HCT116 (cell line): ENCODE data around the gene ANKMY2. TPM values are rescaled to one million over a fixed set of nuclear protein-coding genes. Genes with fewer than 3 reads are reported as not detected.

Experiments
- ATAC-seq: fragments of 200-7000 bp; cut with Tn5 transposase; 2 replicates; pipeline ENCODE4 v1.9.1; 2020; ENCODE audit warnings: mild to moderate bottlenecking, moderate library complexity
- BruUV-seq: library from RNA; stranded (reverse); fragments of 400-500 nt; replicated peaks from 2 replicates; lab custom pipeline; 2021; lab: Mats Ljungman, UMichigan
- CTCF ChIA-PET: fragments of 300-600 bp; sonication (Branson Sonifier 250); formaldehyde crosslinking; loops from one replicate; lab custom pipeline; 2021; ENCODE audit warnings: antibody characterized with exemption; lab: Charles Lee
- POLR2A ChIA-PET: fragments of 300-600, 350-600 bp; sonication (Branson Sonifier 250); formaldehyde crosslinking; loops from one replicate; lab custom pipeline; 2021; ENCODE audit warnings: antibody characterized with exemption; lab: Charles Lee
- RAD21 ChIA-PET, 2 experiments: fragments of 300-600 bp; sonication (Branson Sonifier 250); formaldehyde crosslinking; loops; one replicate each; lab custom pipeline; 2023; ENCODE audit warnings: low total read pairs in 2 of 2; ENCODE audit not compliant: uncharacterized antibody in 2 of 2, unreplicated experiment in 2 of 2, low non-redundant PET in 1 of 2; lab: Charles Lee
- DNase-seq: peaks from one replicate; pipeline ENCODE4 v3.0.0-alpha.2; 2010; ENCODE audit warnings: low read depth, low spot score
- H2AFZ ChIP-seq: fragments of 200-600 bp; shearing (Covaris generic), sonication (generic); 2 replicates; pipeline ENCODE4 v1.6.1; 2017; ENCODE audit warnings: low read depth, mixed run types, mixed read lengths, antibody characterized with exemption, low read length; ENCODE audit not compliant: poor library complexity, severe bottlenecking
- H3K27ac ChIP-seq: 2 replicates; pipeline ENCODE4 v1.5.1; 2012; ENCODE audit warnings: low read depth, low read length
- H3K27me3 ChIP-seq: fragments of 200-600 bp; sonication (generic); 2 replicates; pipeline ENCODE4 v1.6.1; 2016; ENCODE audit warnings: mixed run types, low read length, mixed read lengths; ENCODE audit not compliant: insufficient read depth
- H3K36me3 ChIP-seq, 2 experiments: fragments of 200-500 bp in 1 of 2; fragments of 200-600 bp in 1 of 2; sonication (Bioruptor generic) in 1 of 2; sonication (generic) in 1 of 2; 2 replicates each; pipeline versions ENCODE4 v1.5.1 to v1.6.1; 2014 to 2016; ENCODE audit warnings: low read length in 2 of 2, inconsistent platforms in 1 of 2, mixed read lengths in 1 of 2, mixed run types in 1 of 2; ENCODE audit not compliant: insufficient read depth in 2 of 2, control insufficient read depth in 1 of 2
- H3K4me1 ChIP-seq, 2 experiments: fragments of 200-600 bp in 1 of 2; sonication (generic) in 1 of 2; 2 replicates each; pipeline versions ENCODE4 v1.5.1 to v1.6.1; 2012 to 2017; ENCODE audit warnings: low read length in 2 of 2, inconsistent platforms in 1 of 2, mild to moderate bottlenecking in 1 of 2, mixed read lengths in 1 of 2, mixed run types in 1 of 2, moderate library complexity in 1 of 2; ENCODE audit not compliant: insufficient read depth in 2 of 2, control insufficient read depth in 1 of 2
- H3K4me2 ChIP-seq: fragments of 200-600 bp; sonication (generic); 2 replicates; pipeline ENCODE4 v1.6.1; 2017; ENCODE audit warnings: mixed run types, low read length, mixed read lengths
- H3K4me3 ChIP-seq, 2 experiments: fragments of 200-600 bp in 1 of 2; sonication (generic) in 1 of 2; replicated peaks in 1 of 2; 2 replicates each; pipeline ENCODE4 v1.5.1; 2011 to 2016; ENCODE audit warnings: low read length in 2 of 2, control low read depth in 1 of 2, low read depth in 1 of 2, mild to moderate bottlenecking in 1 of 2, mixed read lengths in 1 of 2, mixed run types in 1 of 2
- H3K79me2 ChIP-seq: fragments of 200-600 bp; sonication (generic); 2 replicates; pipeline ENCODE4 v1.6.1; 2017; ENCODE audit warnings: mild to moderate bottlenecking, mixed run types, low read length, moderate library complexity, mixed read lengths; ENCODE audit not compliant: insufficient read depth
- H3K9ac ChIP-seq: fragments of 200-600 bp; sonication (generic); 2 replicates; pipeline ENCODE4 v1.6.1; 2016; ENCODE audit warnings: low read length, mixed read lengths
- H3K9me2 ChIP-seq: fragments of 200-600 bp; sonication (generic), shearing (Covaris generic); 2 replicates; pipeline ENCODE4 v1.6.1; 2017; ENCODE audit warnings: mixed run types, mild to moderate bottlenecking, moderate library complexity; ENCODE audit not compliant: insufficient read depth
- H3K9me3 ChIP-seq, 2 experiments: fragments of 200-500 bp in 1 of 2; fragments of 200-600 bp in 1 of 2; sonication (Bioruptor generic) in 1 of 2; sonication (generic) in 1 of 2; 2 replicates each; pipeline ENCODE4 v1.6.1; 2014 to 2017; ENCODE audit warnings: low read length in 2 of 2, mixed read lengths in 2 of 2, inconsistent platforms in 1 of 2, low read depth in 1 of 2, mild to moderate bottlenecking in 1 of 2, mixed run types in 1 of 2, moderate library complexity in 1 of 2; ENCODE audit not compliant: control insufficient read depth in 1 of 2, insufficient read depth in 1 of 2
- H4K20me1 ChIP-seq: fragments of 200-600 bp; sonication (generic), shearing (Covaris generic); 2 replicates; pipeline ENCODE4 v1.6.1; 2017; ENCODE audit warnings: mixed run types, mild to moderate bottlenecking, moderate library complexity; ENCODE audit not compliant: insufficient read depth
- ATF3 ChIP-seq: IDR thresholded peaks from 2 replicates; pipeline ENCODE4 v1.6.1; 2012
- CBX3 ChIP-seq: IDR thresholded peaks from 2 replicates; pipeline ENCODE4 v1.6.1; 2012; ENCODE audit warnings: low read depth
- CEBPB ChIP-seq: IDR thresholded peaks from 2 replicates; pipeline ENCODE4 v1.6.1; 2012; ENCODE audit warnings: low read depth
- CTCF ChIP-seq, 3 experiments: fragments of 200-600 bp in 1 of 3; sonication (generic) in 1 of 3; IDR thresholded peaks in 2 of 3; conservative IDR thresholded peaks in 1 of 3; 2 replicates each; pipeline ENCODE4 v1.5.1; 2012 to 2017; ENCODE audit warnings: low read depth in 2 of 3, low read length in 2 of 3, antibody characterized with exemption in 1 of 3, borderline replicate concordance in 1 of 3, control low read depth in 1 of 3, mild to moderate bottlenecking in 1 of 3, mixed read lengths in 1 of 3, mixed run types in 1 of 3, moderate library complexity in 1 of 3; ENCODE audit not compliant: insufficient read depth in 1 of 3
- ELF1 ChIP-seq: IDR thresholded peaks from 2 replicates; pipeline ENCODE4 v1.6.1; 2012; ENCODE audit warnings: low read depth, borderline replicate concordance
- FOSL1 ChIP-seq: IDR thresholded peaks from 2 replicates; pipeline ENCODE4 v1.6.1; 2012; ENCODE audit warnings: low read depth
- JUND ChIP-seq: IDR thresholded peaks from 2 replicates; pipeline ENCODE4 v1.6.1; 2012
- MAX ChIP-seq: IDR thresholded peaks from 2 replicates; pipeline ENCODE4 v1.6.1; 2012
- POLR2A ChIP-seq: IDR thresholded peaks from 2 replicates; pipeline ENCODE4 v1.7.0; 2011; ENCODE audit warnings: borderline replicate concordance; ENCODE audit not compliant: insufficient read depth, insufficient read length; ENCODE audit errors: extremely low read depth
- POLR2AphosphoS5 ChIP-seq: IDR thresholded peaks from 2 replicates; pipeline ENCODE4 v1.6.1; 2011; ENCODE audit warnings: mild to moderate bottlenecking, low read depth, low read length, moderate library complexity
- SIN3A ChIP-seq: IDR thresholded peaks from 2 replicates; pipeline ENCODE4 v1.6.1; 2012; ENCODE audit warnings: low read depth
- SP1 ChIP-seq: IDR thresholded peaks from 2 replicates; pipeline ENCODE4 v1.6.1; 2012; ENCODE audit warnings: low read depth
- SRF ChIP-seq: IDR thresholded peaks from 2 replicates; pipeline ENCODE4 v1.6.1; 2012; ENCODE audit warnings: low read depth
- YY1 ChIP-seq: IDR thresholded peaks from 2 replicates; pipeline ENCODE4 v1.6.1; 2011; ENCODE audit warnings: low read length, low read depth, moderate library complexity, mild to moderate bottlenecking; ENCODE audit not compliant: insufficient replicate concordance; ENCODE audit errors: extremely low read depth
- ZBTB33 ChIP-seq: IDR thresholded peaks from 2 replicates; pipeline ENCODE4 v1.6.1; 2011; ENCODE audit warnings: mild to moderate bottlenecking, low read length, moderate library complexity; ENCODE audit not compliant: insufficient replicate concordance; ENCODE audit errors: extremely low read depth
- ZFX ChIP-seq: fragments of 450-650 bp; IDR thresholded peaks from 2 replicates; pipeline ENCODE4 v1.6.1; 2017
- ZNF274 ChIP-seq: fragments of 200-500 bp; sonication (Bioruptor generic); IDR thresholded peaks from 2 replicates; pipeline ENCODE4 v1.6.1; 2014; ENCODE audit warnings: mild to moderate bottlenecking, low read depth, low read length, inconsistent platforms
- intact Hi-C: fragments of 100-400 bp; cut with micrococcal nuclease; formaldehyde crosslinking; loops from 2 replicates; pipeline ENCODE4 v1.10.0; 2022
- total RNA-seq: library from RNA; stranded (reverse); gene quantifications from one replicate; pipeline ENCODE4 v1.2.1, GENCODE V29; 2021; ENCODE audit not compliant: unreplicated experiment

Gene ANKMY2
- total RNA-seq, 1 experiment from 2014 or later, result 24.9 TPM

- Histone ChIP-seq H3K27me3 (no peaks in the 10 kb centered on the region), H3K9me2 (no peaks in the 10 kb centered on the region), H3K9ac (no peak overlapping the region), H3K79me2 (no peaks in the 10 kb centered on the region), H2AFZ (no peak overlapping the region), H3K27ac (no peak overlapping the region), H4K20me1 (no peaks in the 10 kb centered on the region), H3K4me1 (no peaks in the 10 kb centered on the region), H3K9me3 (no peaks in the 10 kb centered on the region), H3K4me2 (no peak overlapping the region), H3K36me3 (no peaks in the 10 kb centered on the region), H3K4me3 (no peak overlapping the region)
- TF ChIP-seq ELF1, result no peak
- CTCF ChIA-PET, result interaction anchor here (1.1 kb wide), 1 partner anchor 23 kb away, joined by 3 read pairs; no protein-coding TSS in a partner anchor
- DNase-seq (no peak), ATAC-seq (no peak)
- RAD21 ChIA-PET, result no interaction called here
- POLR2A ChIA-PET, result no interaction called here
- BruUV-seq, result no TSS peak
- intact Hi-C loops, result no loop called here
Observed at GRCh38 chr7:16587790-16588189, 57.8 kb downstream of the ANKMY2 start.

GRCh38 chr7:16587129-16587528 is 58.4 kb downstream of the ANKMY2 start:
- ChIA-PET POLR2A (no interaction called here), CTCF (no interaction called here), RAD21 (no interaction called here)
- DNase-seq, result no peak
- H3K27me3 ChIP-seq, result no peaks in the 10 kb centered on the region
- H3K4me1 ChIP-seq, result no peaks in the 10 kb centered on the region
- H3K9me2 ChIP-seq, result no peaks in the 10 kb centered on the region
- H3K36me3 ChIP-seq, result no peaks in the 10 kb centered on the region
- no peaks in the 10 kb centered on the region for H3K79me2 ChIP-seq
- no peaks in the 10 kb centered on the region for H4K20me1 ChIP-seq
- ATAC-seq, result no peak
- H3K4me2 ChIP-seq, result no peak overlapping the region
- intact Hi-C loops, result no loop called here
- no peaks in the 10 kb centered on the region for H3K9me3 ChIP-seq
- no peak overlapping the region for H3K27ac ChIP-seq
- H2AFZ ChIP-seq, result no peak overlapping the region
- no peak overlapping the region for H3K4me3 ChIP-seq
- BruUV-seq, result no TSS peak
- no peak overlapping the region for H3K9ac ChIP-seq
- TF ChIP-seq SIN3A (no peak), MAX (no peak), ZBTB33 (no peak), ELF1 (no peak), POLR2A (no peak), CBX3 (no peak), YY1 (no peak), SRF (no peak), ZNF274 (no peak), CEBPB (no peak), ZFX (no peak), JUND (no peak), ATF3 (no peak), FOSL1 (no peak), POLR2AphosphoS5 (no peak), CTCF (IDR thresholded peaks at IDR 0.05 in 2 of 3, conservative IDR thresholded peaks at IDR 0.05 in 1 of 3; ENCODE audit: borderline replicate concordance in 1 of 3, insufficient read depth in 1 of 3, low read depth in 2 of 3, low read length in 2 of 3) (no peak), SP1 (no peak)
